ENCODE measurements around the gene GATA5.

GATA5 gene

DNA sequence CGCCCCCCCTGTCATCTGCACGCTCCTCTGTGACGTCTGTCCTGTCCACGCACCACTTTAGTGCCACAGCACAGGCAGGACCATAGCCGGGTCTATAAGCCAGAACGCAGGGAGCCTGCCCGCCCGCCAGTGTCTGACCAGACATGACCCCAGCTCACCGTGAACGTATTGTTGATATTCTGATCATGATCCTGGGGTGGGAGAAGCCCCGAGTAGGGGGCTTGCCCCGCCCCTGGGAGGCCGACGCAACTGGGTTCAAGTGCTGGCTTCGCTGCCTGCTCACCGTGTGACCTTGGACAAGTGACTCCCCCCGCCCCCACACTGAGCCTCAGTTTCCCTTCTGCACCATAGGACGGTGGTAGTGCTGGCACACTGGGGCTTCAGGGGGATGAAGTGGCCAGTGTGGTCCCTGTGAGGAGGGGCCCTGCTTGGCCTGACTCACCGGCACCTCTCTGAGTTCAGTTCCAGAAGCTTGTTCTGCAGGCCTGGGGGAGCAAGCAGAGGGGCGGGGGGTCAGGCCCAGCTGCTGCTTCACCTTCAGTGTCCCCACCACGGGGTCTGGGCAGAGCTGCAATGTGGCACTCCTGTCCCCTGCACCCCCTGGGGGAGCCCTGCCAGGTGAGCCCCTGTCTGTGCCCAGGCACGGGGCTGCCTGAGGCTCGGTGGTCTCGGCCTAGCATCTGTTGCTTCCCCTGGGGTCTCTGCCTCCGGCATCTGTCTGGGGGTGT is 57.6 kb downstream of the GATA5 start:
- no peak overlapping the region for H3K27ac Mint-ChIP-seq
- no peaks in the 10 kb centered on the region for H3K9me3 Mint-ChIP-seq
- no peak overlapping the region for H3K4me3 Mint-ChIP-seq
- H3K36me3 Mint-ChIP-seq = no peaks in the 10 kb centered on the region
- ATAC-seq = no peak
- H3K4me1 Mint-ChIP-seq = no peaks in the 10 kb centered on the region
- no peak for DNase-seq (ENCODE audit: low spot score in 2 of 2)

- Mint-ChIP-seq H3K4me1 (no peaks in the 10 kb centered on the region), H3K9me3 (no peaks in the 10 kb centered on the region), H3K4me3 (no peak overlapping the region), H3K27ac (no peak overlapping the region), H3K36me3 (no peaks in the 10 kb centered on the region)
- no peak for ATAC-seq
- no peak for DNase-seq (ENCODE audit: low spot score in 2 of 2)
Measured at GRCh38 chr20:62416651-62417637, 58.9 kb downstream of the GATA5 start.

DNA sequence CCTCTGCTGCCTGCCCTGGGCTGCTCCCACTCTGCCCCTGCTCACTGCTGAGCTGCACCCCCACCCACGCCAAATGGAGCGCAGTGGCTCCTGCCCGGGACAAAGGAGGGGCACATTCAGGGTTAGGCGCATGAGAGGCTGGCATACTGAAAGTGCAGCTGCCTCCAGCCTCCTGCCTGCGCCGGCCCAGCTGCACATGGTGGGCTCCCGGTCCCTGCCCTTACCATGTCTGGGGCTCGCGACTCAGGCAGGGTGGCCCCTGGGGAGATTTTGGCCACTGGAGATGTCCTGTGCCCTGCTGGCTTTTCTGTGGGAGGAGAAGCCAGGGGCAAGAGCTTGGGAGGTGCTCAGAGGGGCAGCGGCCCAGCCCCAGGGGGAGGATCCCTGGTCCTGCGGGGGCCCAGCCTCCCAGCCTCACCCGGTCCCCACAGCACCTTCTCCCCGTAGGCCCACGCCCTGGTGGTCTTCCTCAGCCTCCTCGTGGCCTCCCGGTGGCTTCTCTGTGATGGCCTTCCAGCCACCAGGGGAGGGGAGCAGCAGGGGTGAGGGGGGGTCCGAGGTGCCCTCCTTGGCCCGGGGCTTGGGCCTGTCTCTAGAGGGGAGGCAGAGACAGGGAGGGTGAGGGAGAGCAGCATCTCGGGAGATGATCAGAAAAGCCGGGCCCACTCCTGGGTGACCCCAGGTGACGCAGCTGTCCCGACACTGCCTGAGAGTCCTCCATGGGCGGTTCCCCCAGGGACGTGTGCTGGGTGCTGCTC is 60.3 kb downstream of the GATA5 start:
- Mint-ChIP-seq H3K4me1 (no peaks in the 10 kb centered on the region), H3K27ac (no peak overlapping the region), H3K4me3 (no peak overlapping the region), H3K36me3 (no peaks in the 10 kb centered on the region), H3K9me3 (no peaks in the 10 kb centered on the region)
- DNase-seq (ENCODE audit: low spot score in 2 of 2) = no peak
- no peak for ATAC-seq

DNA sequence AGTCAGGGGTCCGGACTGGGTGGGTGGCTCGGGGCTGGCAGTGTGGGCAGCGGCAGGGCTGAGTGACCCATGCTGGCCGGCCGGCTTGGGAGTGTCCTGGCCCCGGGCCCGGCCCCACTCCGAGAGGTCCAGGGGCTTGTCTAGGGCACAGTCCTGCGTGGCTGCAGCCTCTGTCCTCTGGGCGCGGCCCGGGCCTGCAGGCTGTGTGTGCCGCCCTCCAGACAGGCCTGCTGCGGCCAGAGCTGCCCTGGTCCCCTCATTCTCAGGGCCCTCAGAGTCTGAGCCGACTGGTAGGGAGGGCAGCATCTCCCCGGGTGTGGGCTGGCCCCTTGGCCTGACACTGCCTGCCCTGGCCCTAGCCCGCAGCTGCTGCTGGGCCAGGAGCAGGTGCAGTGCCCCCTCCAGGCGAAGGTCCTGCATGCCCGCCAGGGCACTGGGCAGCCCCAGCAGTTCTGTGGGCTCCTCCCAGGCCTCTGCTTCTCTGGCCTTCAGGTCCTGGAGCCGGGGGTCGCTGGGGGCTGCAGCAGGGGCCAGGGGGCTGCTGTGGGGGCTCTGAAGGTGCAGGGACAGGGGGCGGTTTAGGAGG is 61.8 kb downstream of the GATA5 start:
- H3K27ac Mint-ChIP-seq = no peak overlapping the region
- DNase-seq (ENCODE audit: low spot score in 2 of 2) = no peak
- H3K4me3 Mint-ChIP-seq = no peak overlapping the region
- H3K9me3 Mint-ChIP-seq = no peaks in the 10 kb centered on the region
- H3K4me1 Mint-ChIP-seq = peaks cover 7% of the 10 kb centered on the region
- no peak for ATAC-seq
- H3K36me3 Mint-ChIP-seq = no peaks in the 10 kb centered on the region
